GM21515 (cell line): ENCODE results near the gene PCDH1.
"Not testable (repeated sequence)": the region's sequence is repeated elsewhere in the genome, so short reads cannot be mapped to it uniquely, and the experiment has no call there.

Experiments used
- ATAC-seq: cut with Tn5 transposase; IDR thresholded peaks from one replicate; pipeline ENCODE4 v1.9.1; 2021; ENCODE audit not compliant: unreplicated experiment

Gene PCDH1

DNA sequence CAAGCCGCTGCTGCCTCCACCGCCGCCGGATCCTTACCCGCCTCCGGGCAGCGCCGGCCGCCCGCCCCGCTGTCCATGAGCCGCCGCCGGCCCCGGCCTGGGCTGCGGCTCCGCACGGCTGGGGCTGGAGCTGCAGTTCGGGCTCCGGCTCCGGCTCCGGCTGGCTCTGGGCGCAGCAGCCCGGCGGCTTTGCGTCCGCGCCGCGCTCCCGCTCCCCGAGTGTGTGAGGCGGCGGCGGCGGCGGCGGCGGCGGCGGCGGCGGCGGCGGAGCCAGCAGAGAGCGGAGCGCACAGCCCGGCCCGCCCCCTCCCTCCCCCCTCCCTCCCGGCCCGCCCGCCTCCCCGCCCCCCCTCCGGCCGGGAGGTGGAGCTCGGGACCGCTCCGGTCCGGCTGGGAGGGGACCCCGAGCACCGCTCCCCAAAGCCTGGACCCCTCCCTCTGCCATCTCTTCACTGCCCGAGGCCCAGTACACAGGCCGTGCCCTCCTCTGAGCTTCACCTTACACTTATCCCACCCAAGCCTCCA, at the start of gene PCDH1:
TSS of gene PCDH1 (minus strand) at position 225 of the 525 bp plus-strand sequence. CDS start at position 77, 148 bp downstream.
- ATAC-seq = no peak

GRCh38 chr5:141926434-141926833, 48.2 kb upstream of the PCDH1 start:
- ATAC-seq = no peak

DNA sequence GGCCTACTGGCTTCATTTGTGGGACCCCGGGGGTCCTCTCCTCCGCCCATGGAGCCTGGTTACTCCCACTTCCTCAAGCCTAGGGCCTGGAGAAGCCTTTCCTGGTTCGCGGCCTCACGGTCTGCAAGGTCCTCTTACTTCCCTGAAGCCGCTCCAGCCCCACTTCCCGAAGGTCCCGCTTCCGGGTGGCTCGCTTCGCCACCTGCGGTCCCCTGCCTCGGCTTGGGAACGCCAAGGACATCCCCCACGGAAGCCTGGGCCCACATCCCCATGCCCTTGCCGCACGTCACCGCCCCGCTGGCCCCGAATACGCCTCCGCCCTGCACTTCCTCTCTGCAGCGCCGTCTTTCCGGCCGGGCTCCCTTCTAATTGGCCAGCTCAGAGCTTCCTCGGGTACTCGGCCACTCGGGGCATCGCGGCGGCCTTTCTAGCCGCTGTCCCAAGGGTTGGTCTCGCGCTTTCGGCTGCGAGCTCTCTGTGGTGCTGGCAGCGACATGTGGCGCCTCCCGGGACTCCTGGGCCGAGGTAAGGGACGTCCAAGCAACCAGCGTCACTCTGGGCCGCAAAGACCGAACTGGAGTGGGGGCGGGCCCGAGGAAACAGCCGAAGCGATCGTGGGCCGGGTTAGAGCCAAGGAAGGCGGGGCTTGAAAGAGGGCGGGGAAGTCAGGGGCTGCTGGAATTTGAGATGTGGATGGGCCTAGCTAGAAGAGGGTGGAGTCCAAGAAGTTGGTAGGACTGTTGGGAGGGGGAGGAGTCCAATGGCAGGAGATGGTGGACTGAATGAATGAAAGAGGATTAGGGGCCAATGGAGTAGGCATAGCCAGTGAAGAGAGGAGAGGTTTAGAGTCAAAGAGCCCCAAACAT, 45.5 kb upstream of the PCDH1 start, which contains the start of gene DELE1:
TSS of gene DELE1 (plus strand) at position 424 of the 866 bp plus-strand sequence. CDS start at position 495, 71 bp downstream.
- ATAC-seq = peak; percentile 97

DNA sequence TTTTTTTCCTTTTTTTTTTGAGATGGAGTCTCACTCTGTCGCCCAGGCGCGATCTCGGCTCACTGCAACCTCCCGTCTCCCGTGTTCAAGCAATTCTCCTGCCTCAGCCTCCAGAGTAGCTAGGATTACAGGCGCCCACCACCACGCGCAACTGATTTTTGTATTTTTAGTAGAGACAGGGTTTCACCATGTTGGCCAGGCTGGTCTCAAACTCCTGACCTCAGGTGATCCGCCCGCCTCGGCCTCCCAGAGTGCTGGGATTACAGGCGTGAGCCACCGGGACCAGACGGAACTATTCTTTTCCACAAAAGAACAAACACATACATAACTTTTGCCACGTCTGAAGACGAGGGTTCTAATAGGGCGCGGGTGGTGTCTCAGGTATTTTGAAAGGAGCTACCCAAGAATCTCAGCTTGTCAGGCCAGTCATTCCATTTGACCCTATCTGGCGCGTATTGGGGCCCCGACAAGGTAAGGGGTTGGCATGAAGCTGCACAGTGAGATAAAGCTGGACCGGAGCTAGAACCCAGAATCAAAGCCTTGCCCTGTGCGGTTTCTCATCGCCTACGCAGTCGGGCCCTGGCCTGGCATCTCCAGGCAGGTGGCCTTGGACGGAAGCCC, 44.7 kb upstream of the PCDH1 start:
- ATAC-seq = not testable (repeated sequence)

DNA sequence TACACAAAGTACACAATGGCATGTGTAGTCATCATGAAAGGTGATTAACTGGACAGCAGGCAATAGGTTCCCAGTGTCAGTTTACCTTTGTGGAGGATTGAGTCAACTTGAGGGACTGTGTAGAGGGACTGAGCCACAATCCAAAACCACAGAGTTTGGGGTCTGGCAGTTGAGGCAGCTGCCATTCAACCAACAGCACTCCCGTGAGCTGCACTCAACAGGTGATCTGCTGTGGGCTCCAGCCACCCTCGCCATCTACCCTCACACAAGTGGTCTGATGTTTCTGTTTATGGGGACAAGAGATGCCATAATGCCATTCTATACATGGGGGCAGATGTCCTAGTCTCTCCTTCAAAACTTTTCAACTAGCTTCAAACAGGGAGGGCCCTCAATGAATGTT, 42.6 kb upstream of the PCDH1 start:
- no peak for ATAC-seq

DNA sequence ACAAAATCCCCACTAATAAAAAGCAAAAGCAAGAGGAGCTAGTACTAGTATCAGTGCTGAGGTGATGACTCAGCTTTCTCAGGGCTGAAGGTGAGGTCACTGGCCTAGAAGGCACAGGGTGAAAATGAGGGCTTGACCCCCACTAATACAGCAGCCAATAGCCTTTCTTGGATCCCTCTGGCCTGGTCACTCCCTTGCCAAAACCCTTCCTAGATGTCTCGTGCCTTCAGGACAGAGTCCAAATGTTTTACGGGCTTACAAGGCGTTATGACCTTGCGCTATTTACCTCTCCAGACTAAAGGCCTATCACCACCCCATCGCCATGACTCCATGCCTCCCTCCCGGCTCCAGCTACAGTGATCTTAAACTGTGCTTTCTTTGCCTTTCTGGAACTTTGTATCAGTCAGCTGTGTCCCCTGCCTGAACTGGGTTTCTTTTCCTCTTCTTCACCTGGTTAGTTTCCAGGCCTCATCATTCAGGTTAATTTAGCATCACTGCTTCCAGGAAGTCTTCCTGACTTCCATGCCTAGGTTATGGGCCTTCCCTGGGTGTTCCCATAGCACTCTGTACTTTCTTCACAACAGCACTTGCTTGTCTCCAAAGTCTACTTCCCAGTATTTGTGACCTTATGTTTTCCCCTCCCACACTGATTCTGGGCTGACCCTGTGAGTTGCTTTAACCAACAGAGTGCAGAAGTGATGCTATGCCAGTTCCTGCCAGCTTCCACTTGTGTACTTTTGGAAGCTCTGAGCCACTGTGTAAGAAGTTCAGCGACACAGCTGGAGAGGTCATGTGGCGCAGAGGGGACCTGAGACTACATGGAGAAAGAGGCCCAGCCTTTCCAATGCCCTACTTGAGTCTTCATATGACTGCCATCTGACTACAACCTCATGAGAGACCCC, 41.3 kb upstream of the PCDH1 start:
- no peak for ATAC-seq

GRCh38 chr5:141917760-141918159, 39.5 kb upstream of the PCDH1 start:
- no peak for ATAC-seq

- ATAC-seq = no peak
These were observed 38.3 kb upstream of the PCDH1 start for GRCh38 chr5:141916522-141916921.

- no peak for ATAC-seq
These were observed 37.7 kb upstream of the PCDH1 start for GRCh38 chr5:141915881-141916336.

- ATAC-seq = no peak
These were observed 36.6 kb upstream of the PCDH1 start for GRCh38 chr5:141914797-141915196.

DNA sequence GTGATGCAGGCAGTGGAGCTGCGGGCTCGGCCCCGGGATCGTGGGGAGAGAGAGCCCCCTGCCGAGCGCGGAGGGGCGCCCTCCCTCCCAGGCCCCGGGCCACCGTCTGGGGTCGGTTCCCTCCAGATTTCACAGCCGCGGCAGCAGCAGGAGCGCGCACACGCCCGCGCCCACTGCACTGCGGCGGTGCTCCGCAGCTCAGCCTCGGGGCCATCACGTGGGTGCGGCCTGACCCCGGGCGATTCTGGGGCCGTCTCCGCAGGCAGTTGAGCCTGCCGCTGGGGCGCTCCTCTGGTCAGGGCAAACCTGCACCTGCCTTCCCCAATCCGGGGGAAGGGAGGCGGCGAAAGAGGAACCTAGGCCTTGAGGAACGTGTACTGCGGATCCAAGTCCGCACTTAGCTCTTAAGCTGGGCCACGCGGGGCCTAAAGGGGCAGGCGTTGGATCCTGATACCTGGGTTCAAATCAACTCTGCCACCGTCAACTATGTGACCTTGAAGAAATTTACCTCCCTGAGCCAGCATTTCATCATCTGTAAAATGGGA, 36.1 kb upstream of the PCDH1 start:
- ATAC-seq = peak; percentile 59

DNA sequence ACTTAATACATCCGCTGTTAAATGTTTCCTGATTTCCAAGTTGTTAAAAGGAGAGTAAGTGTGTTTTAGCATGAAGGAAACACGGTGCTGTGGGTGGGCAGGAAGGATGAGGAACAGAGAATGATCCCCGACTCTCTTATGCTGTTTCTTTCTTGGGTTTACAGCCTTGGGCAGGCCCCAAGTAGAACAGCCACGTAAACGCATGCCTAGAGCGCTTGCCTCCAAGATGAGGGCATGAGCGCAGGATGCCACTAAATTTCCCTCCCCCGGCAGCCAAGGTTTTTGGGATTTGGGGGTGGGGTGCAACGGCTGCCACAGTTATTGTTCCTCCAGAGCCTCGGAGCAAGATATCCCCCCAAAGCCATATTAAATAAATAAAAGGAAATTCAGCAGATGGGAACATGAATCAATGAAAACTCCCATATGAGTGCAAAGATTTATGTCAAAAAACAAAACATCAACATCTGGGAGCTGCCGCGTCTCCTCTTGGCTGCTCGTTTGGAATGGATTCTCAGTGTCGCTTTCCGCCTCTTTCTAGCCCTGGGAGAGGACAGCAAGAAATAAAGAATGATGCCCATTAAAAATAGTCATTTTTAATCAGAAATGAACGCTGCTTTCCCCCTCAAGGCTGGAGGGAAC, 35.5 kb upstream of the PCDH1 start:
- no peak for ATAC-seq

DNA sequence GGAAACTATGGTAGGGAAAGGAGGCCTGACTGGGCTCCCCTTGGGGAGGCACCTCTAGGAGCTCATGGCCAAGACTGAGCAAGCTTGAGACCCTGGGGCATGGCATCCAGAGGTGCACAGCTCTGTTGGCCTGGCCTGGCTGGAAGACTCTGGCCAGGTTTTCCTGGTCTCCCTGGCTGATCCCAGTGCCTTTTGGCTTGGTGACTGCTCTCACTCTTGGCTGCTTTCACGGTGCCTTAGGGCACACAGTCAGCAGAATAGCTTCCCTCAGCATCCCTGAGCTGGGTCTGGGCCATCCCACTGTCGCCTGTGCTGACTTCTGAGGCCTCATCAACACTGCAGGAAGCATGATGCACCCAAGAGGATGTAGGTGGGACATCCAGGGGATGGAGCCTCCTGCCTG, 32.1 kb upstream of the PCDH1 start:
- no peak for ATAC-seq

DNA sequence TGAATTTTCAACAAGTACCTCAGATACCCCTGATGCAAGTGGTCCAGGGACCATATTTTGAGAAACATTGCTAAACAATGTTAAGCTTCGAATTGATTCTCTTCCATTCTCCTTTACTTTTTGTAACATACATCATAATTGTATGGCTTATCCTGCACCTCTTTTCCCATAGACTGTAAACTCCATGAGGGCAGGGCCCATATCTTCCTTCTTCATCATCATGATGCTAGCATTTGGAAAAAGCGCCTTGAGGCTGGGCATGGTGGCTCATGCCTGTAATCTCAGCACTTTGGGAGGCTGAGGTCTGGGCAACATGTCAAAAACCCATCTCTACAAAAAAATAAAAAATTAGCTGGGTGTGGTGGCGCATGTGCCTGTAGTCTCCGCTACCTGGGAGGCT, 31.0 kb upstream of the PCDH1 start:
- ATAC-seq = no peak

- ATAC-seq = no peak
These were observed 30.6 kb upstream of the PCDH1 start for GRCh38 chr5:141908796-141909195.

- no peak for ATAC-seq
These were observed 28.8 kb upstream of the PCDH1 start for GRCh38 chr5:141906972-141907371.

DNA sequence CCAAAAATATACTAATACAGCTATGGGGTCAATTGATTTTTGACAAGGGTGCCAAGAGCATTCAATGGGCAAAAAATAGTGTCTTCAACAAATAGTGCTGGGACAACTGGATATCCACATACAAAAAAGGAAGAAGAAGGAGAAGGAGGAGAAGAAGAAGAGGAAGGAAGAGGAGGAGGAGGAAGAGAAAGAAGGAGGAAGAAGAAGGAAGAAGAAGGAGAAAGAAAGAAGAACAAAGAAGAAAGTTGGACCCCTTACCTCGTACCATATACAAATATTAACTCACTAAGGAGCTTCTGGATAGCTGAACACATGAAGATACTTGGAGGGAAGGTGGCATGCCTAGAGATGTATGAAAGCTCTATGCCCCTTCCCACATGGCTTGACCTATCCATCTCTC, 28.3 kb upstream of the PCDH1 start:
- no peak for ATAC-seq

- no peak for ATAC-seq
These were observed 26.3 kb upstream of the PCDH1 start for GRCh38 chr5:141904551-141904950.

DNA sequence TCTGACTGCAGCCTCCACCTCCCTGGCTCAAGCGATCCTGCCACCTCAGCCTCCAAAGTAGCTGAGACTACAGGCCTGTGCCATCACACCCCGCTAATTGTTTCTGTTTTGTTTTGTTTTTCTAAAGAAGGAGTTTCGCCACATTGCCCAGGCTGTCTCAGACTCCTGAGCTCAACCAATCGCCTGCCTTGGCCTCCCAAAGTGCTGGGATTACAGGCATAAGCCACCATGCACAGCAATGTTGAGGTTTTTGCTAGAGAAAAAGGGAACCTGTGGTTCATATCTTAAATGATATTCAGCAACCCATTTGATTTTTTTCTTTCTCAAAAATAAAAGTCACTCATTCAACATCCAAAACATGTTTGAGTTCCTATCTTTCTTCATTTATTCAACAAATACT, 25.1 kb upstream of the PCDH1 start:
- no peak for ATAC-seq
